ENCODE measurements around the gene HACL1. TPM values are rescaled to one million over a fixed set of nuclear protein-coding genes. Genes with fewer than 3 reads are reported as not detected.

Gene HACL1
- total RNA-seq, 1 experiment from 2014 or later: 18.6 TPM

DNA sequence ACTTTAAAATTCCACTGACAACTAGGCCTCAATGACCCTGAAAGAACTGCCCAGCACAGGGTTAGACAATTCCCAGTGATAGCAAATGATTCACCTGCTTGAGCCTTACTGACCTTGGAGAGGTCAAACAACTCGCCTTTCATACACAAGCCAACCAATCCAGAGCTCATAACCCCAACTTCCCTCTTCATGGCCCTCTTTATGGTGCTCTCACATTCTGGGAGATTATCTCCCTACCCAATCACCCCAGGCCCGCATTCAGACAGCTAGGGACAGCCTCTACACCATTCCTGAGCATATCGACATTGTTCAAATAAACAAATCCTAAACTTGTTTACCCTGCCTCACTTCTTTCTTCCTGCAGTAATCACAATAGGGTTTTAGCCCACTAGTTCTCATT is 47.6 kb downstream of the HACL1 start:
- no peaks in the 10 kb centered on the region for H3K27me3 ChIP-seq (replicated peaks; ENCODE audit: insufficient read depth, low read depth, low read length, poor library complexity)
- intact Hi-C loops (cut with micrococcal nuclease; ENCODE audit: unreplicated experiment): no loop called here
- no TSS peak for BruUV-seq (replicated peaks)
- H3K4me3 ChIP-seq (ENCODE audit: low read depth, low read length, poor library complexity, severe bottlenecking): no peak overlapping the region
- ChIA-PET POLR2A (ENCODE audit: low non-redundant PET) (no interaction called here), CTCF (no interaction called here)
- H3K27ac ChIP-seq (ENCODE audit: low read depth, low read length, poor library complexity, severe bottlenecking): no peak overlapping the region
- H3K4me1 ChIP-seq (ENCODE audit: insufficient read depth, low read length, poor library complexity, severe bottlenecking): no peaks in the 10 kb centered on the region
- no peaks in the 10 kb centered on the region for H3K9me3 ChIP-seq (ENCODE audit: low read depth, low read length, poor library complexity, severe bottlenecking)
- no peak for DNase-seq (ENCODE audit: low spot score)
- no peak for TF ChIP-seq EZH2 (IDR thresholded peaks at IDR 0.05; ENCODE audit: borderline replicate concordance, low read depth, low read length, poor library complexity, severe bottlenecking)
- TF ChIP-seq, protein P1, sequence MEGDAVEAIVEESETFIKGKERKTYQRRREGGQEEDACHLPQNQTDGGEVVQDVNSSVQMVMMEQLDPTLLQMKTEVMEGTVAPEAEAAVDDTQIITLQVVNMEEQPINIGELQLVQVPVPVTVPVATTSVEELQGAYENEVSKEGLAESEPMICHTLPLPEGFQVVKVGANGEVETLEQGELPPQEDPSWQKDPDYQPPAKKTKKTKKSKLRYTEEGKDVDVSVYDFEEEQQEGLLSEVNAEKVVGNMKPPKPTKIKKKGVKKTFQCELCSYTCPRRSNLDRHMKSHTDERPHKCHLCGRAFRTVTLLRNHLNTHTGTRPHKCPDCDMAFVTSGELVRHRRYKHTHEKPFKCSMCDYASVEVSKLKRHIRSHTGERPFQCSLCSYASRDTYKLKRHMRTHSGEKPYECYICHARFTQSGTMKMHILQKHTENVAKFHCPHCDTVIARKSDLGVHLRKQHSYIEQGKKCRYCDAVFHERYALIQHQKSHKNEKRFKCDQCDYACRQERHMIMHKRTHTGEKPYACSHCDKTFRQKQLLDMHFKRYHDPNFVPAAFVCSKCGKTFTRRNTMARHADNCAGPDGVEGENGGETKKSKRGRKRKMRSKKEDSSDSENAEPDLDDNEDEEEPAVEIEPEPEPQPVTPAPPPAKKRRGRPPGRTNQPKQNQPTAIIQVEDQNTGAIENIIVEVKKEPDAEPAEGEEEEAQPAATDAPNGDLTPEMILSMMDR (conservative IDR thresholded peaks at IDR 0.05; ENCODE audit: low read depth, low read length): no peak
- H3K36me3 ChIP-seq (ENCODE audit: insufficient read depth, low read length, poor library complexity, severe bottlenecking): no peaks in the 10 kb centered on the region

DNA sequence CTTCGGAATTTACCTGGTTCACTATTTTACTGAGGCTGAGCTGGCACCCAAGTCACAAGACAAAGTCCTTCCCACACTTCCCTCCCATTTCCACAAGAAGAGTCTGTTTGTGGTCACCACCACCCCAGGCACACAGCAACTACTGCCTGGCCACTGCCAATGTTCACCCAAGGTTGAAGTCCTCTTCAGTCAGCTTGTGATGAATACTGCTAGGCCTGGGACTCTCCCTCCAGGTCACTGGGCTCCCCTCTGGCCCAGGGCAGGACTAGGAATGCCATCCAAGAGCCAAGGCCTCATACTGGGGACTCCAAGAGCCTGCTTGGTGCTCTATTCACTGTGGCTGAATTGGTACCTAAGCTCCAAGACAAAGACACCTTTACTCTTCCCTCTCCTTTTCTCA is 49.5 kb downstream of the HACL1 start:
- Histone ChIP-seq H3K4me3 (ENCODE audit: low read depth, low read length, poor library complexity, severe bottlenecking) (no peak overlapping the region), H3K36me3 (ENCODE audit: insufficient read depth, low read length, poor library complexity, severe bottlenecking) (no peaks in the 10 kb centered on the region), H3K4me1 (ENCODE audit: insufficient read depth, low read length, poor library complexity, severe bottlenecking) (no peaks in the 10 kb centered on the region), H3K27me3 (replicated peaks; ENCODE audit: insufficient read depth, low read depth, low read length, poor library complexity) (no peaks in the 10 kb centered on the region), H3K9me3 (ENCODE audit: low read depth, low read length, poor library complexity, severe bottlenecking) (no peaks in the 10 kb centered on the region), H3K27ac (ENCODE audit: low read depth, low read length, poor library complexity, severe bottlenecking) (no peak overlapping the region)
- intact Hi-C loops (cut with micrococcal nuclease; ENCODE audit: unreplicated experiment): no loop called here
- BruUV-seq (replicated peaks): no TSS peak
- no peak for DNase-seq (ENCODE audit: low spot score)
- TF ChIP-seq, protein P1 (conservative IDR thresholded peaks at IDR 0.05; ENCODE audit: low read depth, low read length): no peak
- TF ChIP-seq EZH2 (IDR thresholded peaks at IDR 0.05; ENCODE audit: borderline replicate concordance, low read depth, low read length, poor library complexity, severe bottlenecking): no peak
- ChIA-PET POLR2A (ENCODE audit: low non-redundant PET) (no interaction called here), CTCF (no interaction called here)

DNA sequence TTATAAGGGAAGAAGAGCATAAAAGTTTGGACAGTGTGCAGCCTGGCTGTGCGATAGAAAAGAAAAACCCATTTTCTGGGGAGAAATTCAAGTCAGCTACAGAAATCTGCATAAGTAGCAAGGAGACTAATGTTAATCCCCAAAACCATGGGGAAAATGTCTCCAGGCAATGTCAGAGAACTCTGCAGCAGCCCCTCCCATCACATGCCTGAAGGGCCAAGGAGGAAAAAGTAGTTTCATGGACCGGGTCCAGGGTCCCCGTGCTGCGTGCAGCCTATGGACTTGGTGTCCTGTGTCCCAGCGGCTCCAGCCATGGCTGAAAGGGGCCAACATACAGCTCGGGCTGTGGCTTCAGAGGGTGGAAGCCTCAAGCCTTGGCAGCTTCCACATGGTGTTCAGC is 51.5 kb downstream of the HACL1 start:
- intact Hi-C loops (cut with micrococcal nuclease; ENCODE audit: unreplicated experiment): no loop called here
- Histone ChIP-seq H3K9me3 (ENCODE audit: low read depth, low read length, poor library complexity, severe bottlenecking) (no peaks in the 10 kb centered on the region), H3K27me3 (replicated peaks; ENCODE audit: insufficient read depth, low read depth, low read length, poor library complexity) (no peaks in the 10 kb centered on the region), H3K4me1 (ENCODE audit: insufficient read depth, low read length, poor library complexity, severe bottlenecking) (no peaks in the 10 kb centered on the region), H3K27ac (ENCODE audit: low read depth, low read length, poor library complexity, severe bottlenecking) (no peak overlapping the region), H3K36me3 (ENCODE audit: insufficient read depth, low read length, poor library complexity, severe bottlenecking) (no peaks in the 10 kb centered on the region), H3K4me3 (ENCODE audit: low read depth, low read length, poor library complexity, severe bottlenecking) (no peak overlapping the region)
- TF ChIP-seq EZH2 (IDR thresholded peaks at IDR 0.05; ENCODE audit: borderline replicate concordance, low read depth, low read length, poor library complexity, severe bottlenecking): no peak
- TF ChIP-seq, protein P1 (conservative IDR thresholded peaks at IDR 0.05; ENCODE audit: low read depth, low read length): no peak
- BruUV-seq (replicated peaks): no TSS peak
- ChIA-PET POLR2A (ENCODE audit: low non-redundant PET) (no interaction called here), CTCF (no interaction called here)
- no peak for DNase-seq (ENCODE audit: low spot score)
